Activated CD4-positive, alpha-beta memory T cell treated with anti-CD3 and anti-CD28 coated beads for 36 hours (primary cell): Measurements from ENCODE around the gene HOXC12. TPM values are rescaled to one million over a fixed set of nuclear protein-coding genes. Genes with fewer than 3 reads are reported as not detected.

Experiments used
- CTCF ChIA-PET: fragments of 350-600 bp; sonication (Branson Sonifier 250); formaldehyde crosslinking; loops from one replicate; lab custom pipeline; 2021; ENCODE audit warnings: antibody characterized with exemption, inconsistent platforms; lab: Charles Lee
- POLR2A ChIA-PET: fragments of 350-600 bp; sonication (Branson Sonifier 250); formaldehyde crosslinking; loops from one replicate; lab custom pipeline; 2021; ENCODE audit warnings: antibody characterized with exemption; lab: Charles Lee
- DNase-seq: peaks from one replicate; pipeline ENCODE4 v3.0.0-alpha.2; 2020
- H3K27ac Mint-ChIP-seq: one replicate; pipeline ENCODE4 v1.8.0; 2021; ENCODE audit warnings: mixed read lengths
- H3K27me3 Mint-ChIP-seq: one replicate; pipeline ENCODE4 v1.8.0; 2021; ENCODE audit warnings: mixed read lengths
- H3K36me3 Mint-ChIP-seq: one replicate; pipeline ENCODE4 v1.8.0; 2021; ENCODE audit warnings: mixed read lengths
- H3K4me1 Mint-ChIP-seq: one replicate; pipeline ENCODE4 v1.8.0; 2021; ENCODE audit warnings: low read depth, mixed read lengths
- H3K4me3 Mint-ChIP-seq: one replicate; pipeline ENCODE4 v1.8.0; 2021; ENCODE audit warnings: mild to moderate bottlenecking, mixed read lengths
- H3K9me3 Mint-ChIP-seq: one replicate; pipeline ENCODE4 v1.8.0; 2021; ENCODE audit warnings: mixed read lengths
- intact Hi-C: fragments of 100-400 bp; cut with micrococcal nuclease; formaldehyde crosslinking; loops from one replicate; pipeline ENCODE4 v1.15.1; 2023
- total RNA-seq, 2 experiments: library from RNA; stranded (reverse); gene quantifications; one replicate each; pipeline ENCODE4 v1.2.3, GENCODE V29; 2021

The HOXC12 gene
- total RNA-seq, 2 experiments from 2014 or later: not detected

DNA sequence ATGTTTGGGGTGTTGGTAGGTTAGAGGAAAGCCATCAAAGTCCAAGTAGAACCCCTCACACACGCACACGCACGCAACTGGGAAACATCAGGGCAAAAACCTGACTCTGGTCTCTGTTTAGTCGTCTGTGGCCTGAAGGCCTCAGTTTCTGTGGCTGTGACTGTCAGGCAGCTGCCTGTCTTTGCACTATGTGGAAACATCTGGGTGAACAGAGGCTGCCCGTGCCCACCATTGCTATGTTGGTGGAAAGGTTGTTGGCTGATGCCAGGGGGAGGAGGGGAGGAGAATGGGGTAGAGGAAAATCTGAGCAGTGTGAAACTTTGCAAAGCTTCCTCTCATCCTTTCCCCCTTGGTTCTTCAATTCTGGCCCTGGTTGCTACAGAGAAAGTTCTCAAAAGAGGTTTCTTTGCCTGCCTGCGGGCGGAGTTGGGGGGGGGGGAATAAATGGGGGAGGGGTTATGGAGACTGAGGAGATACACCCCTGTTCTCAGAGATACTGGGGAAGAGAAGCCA lies 37.7 kb downstream of the HOXC12 start:
- no peaks in the 10 kb centered on the region for H3K9me3 Mint-ChIP-seq
- intact Hi-C loops: loop anchor here (5.0 kb wide), 1 partner anchor 60 kb away; the partner anchor contains the start of gene HOXC4
- no peak overlapping the region for H3K4me3 Mint-ChIP-seq
- H3K36me3 Mint-ChIP-seq: peaks cover 2% of the 10 kb centered on the region
- H3K4me1 Mint-ChIP-seq: peaks cover 42% of the 10 kb centered on the region
- peaks cover 86% of the 10 kb centered on the region for H3K27me3 Mint-ChIP-seq
- ChIA-PET CTCF (interaction anchor here (0.9 to 3.0 kb wide), 5 partner anchors 8 to 222 kb away, joined by 3 to 14 read pairs (median 7); partner anchors contain the start of gene HOXC10), POLR2A (interaction anchor here (0.6 to 1.2 kb wide), 2 partner anchors 8 to 72 kb away, joined by 3 to 4 read pairs; partner anchors contain the start of gene HOXC10)
- H3K27ac Mint-ChIP-seq: no peak overlapping the region
- DNase-seq: no peak

- POLR2A ChIA-PET: interaction anchor here (0.6 to 1.2 kb wide), 2 partner anchors 9 to 71 kb away, joined by 3 to 4 read pairs; partner anchors contain the start of gene HOXC10
- Mint-ChIP-seq H3K36me3 (peaks cover 2% of the 10 kb centered on the region), H3K27me3 (peaks cover 86% of the 10 kb centered on the region), H3K27ac (peak overlapping the region; percentile 18), H3K4me1 (peaks cover 46% of the 10 kb centered on the region), H3K4me3 (no peak overlapping the region), H3K9me3 (no peaks in the 10 kb centered on the region)
- CTCF ChIA-PET: interaction anchor here (0.9 to 1.2 kb wide), 3 partner anchors 9 to 208 kb away, joined by 3 read pairs; partner anchors contain the start of gene HOXC10
- intact Hi-C loops: loop anchor here (5.0 kb wide), 1 partner anchor 59 kb away; the partner anchor contains the start of gene HOXC4
- DNase-seq: no peak
These were observed 38.7 kb downstream of the HOXC12 start for GRCh38 chr12:53993162-53994008.

DNA sequence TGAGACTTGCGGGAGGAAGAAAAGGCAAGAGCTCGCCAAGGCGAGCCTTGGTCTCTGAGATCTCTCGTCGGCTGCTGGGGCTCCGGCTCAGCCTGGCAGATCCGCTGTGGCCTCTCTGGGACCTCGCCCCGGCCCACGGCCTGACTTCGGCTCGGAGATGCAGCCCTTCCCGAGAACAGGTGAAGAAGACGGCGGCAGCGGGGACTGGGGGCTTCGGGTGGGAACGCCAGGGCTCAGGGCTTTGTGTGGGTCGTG lies 39.2 kb downstream of the HOXC12 start:
- CTCF ChIA-PET: interaction anchor here (1.1 kb wide), 1 partner anchor 207 kb away, joined by 3 read pairs; no protein-coding TSS in a partner anchor
- POLR2A ChIA-PET: interaction anchor here (1.2 kb wide), 1 partner anchor 9 kb away, joined by 3 read pairs; the partner anchor contains the start of gene HOXC10
- intact Hi-C loops: loop anchor here (5.0 kb wide), 1 partner anchor 58 kb away; the partner anchor contains the start of gene HOXC4
- H3K9me3 Mint-ChIP-seq: no peaks in the 10 kb centered on the region
- DNase-seq: no peak
- H3K4me3 Mint-ChIP-seq: no peak overlapping the region
- peak overlapping the region; percentile 19 for H3K27ac Mint-ChIP-seq
- H3K36me3 Mint-ChIP-seq: peaks cover 2% of the 10 kb centered on the region
- peaks cover 87% of the 10 kb centered on the region for H3K27me3 Mint-ChIP-seq
- H3K4me1 Mint-ChIP-seq: peaks cover 45% of the 10 kb centered on the region

GRCh38 chr12:53994264-53995001 lies 39.7 kb downstream of the HOXC12 start:
- DNase-seq: no peak
- Mint-ChIP-seq H3K4me3 (peak overlapping the region; percentile 73), H3K4me1 (peaks cover 41% of the 10 kb centered on the region), H3K27me3 (peaks cover 87% of the 10 kb centered on the region), H3K27ac (peak overlapping the region; percentile 19), H3K9me3 (no peaks in the 10 kb centered on the region), H3K36me3 (peaks cover 2% of the 10 kb centered on the region)
- intact Hi-C loops: loop anchor here (1.0 to 5.0 kb wide), 3 partner anchors 9 to 58 kb away; partner anchors contain the start of genes HOXC10, HOXC4 and HOXC5
- CTCF ChIA-PET: interaction anchor here (1.3 to 2.7 kb wide), 2 partner anchors 9 to 213 kb away, joined by 4 to 20 read pairs; partner anchors contain the start of gene HOXC10
- POLR2A ChIA-PET: no interaction called here

DNA sequence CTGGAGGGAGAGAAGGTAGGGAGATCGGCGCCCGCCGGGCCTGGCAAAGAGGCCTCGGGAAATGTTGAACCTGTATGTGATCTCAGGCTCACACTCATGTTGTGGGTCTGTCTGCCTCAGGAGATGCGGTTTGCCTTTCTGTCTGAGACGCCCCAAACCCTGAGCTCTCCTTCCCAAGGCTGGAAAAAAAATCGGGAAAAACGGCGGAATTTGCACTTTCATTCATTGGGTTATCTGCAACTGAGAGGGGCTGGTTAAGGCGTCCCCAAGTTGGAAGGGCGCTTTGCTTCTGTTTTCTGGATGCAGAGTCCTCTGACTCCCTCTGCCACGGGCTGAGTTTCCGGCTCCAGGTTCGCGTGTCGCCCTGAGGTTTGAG lies 40.3 kb downstream of the HOXC12 start:
- peaks cover 36% of the 10 kb centered on the region for H3K4me1 Mint-ChIP-seq
- peaks cover 84% of the 10 kb centered on the region for H3K27me3 Mint-ChIP-seq
- peak overlapping the region; percentile 73 for H3K4me3 Mint-ChIP-seq
- no peaks in the 10 kb centered on the region for H3K9me3 Mint-ChIP-seq
- no peak overlapping the region for H3K27ac Mint-ChIP-seq
- intact Hi-C loops: loop anchor here (1.0 to 5.0 kb wide), 2 partner anchors 10 to 37 kb away; partner anchors contain the start of genes HOXC10 and HOXC5
- H3K36me3 Mint-ChIP-seq: peaks cover 2% of the 10 kb centered on the region
- CTCF ChIA-PET: interaction anchor here (0.8 to 2.7 kb wide), 3 partner anchors 10 to 213 kb away, joined by 4 to 20 read pairs (median 4); partner anchors contain the start of gene HOXC10
- POLR2A ChIA-PET: no interaction called here
- no peak for DNase-seq

- Mint-ChIP-seq H3K4me3 (peak overlapping the region; percentile 73), H3K9me3 (no peaks in the 10 kb centered on the region), H3K27me3 (peaks cover 82% of the 10 kb centered on the region), H3K4me1 (peaks cover 30% of the 10 kb centered on the region), H3K36me3 (peaks cover 2% of the 10 kb centered on the region), H3K27ac (no peak overlapping the region)
- intact Hi-C loops: loop anchor here (1.0 to 5.0 kb wide), 2 partner anchors 10 to 37 kb away; partner anchors contain the start of genes HOXC10 and HOXC5
- peak; percentile 44 for DNase-seq
- CTCF ChIA-PET: interaction anchor here (0.8 to 2.7 kb wide), 6 partner anchors 10 to 212 kb away, joined by 3 to 20 read pairs (median 6); partner anchors contain the start of gene HOXC10
- POLR2A ChIA-PET: no interaction called here
These were observed 40.9 kb downstream of the HOXC12 start for GRCh38 chr12:53995378-53996239.

DNA sequence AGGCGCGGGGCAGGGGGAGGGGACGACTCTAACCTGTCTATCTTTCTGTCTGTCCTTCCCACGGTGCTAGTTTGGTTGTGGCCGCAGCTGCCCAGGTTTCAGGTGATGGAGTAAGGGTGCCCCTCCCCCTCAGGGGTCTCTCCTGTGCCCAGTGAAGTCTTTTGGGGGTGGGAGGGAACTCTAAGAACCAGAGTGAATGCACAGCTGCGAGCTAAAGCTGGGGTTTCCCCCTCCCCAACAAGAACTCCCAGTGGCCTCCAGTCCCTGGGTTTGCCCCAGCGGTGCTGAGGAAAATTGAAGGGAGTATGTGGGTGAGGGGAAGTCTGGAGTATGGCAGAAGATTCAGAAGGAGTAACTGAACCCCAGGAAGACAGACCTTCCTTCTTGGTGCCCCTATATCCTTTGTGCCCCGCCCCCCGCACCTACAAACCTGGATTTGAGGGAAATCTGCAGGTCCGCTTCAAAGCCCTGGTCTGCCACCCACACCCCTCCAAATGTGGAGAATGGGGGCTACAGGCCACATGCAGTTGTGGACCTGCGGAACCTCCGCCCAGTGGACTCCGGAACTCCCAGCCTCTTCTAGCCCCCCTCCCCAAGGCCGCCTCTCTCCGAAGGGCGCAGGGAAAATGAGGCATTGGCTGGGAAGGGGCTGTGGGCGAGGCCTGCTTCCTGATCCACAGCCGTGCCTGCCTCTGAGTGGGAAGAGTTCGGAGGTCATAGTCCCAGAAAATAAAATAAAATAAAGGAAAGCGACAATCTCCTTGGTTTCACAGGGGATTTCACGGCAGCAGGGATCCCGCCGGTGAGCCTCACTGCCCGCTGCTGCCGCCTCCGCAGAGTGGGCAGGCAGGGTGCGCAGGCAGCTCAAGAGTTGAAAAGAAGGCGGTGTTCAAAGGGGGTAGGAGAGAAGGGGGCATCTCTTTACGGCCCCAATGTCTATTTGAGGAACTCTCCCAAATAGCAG lies 41.8 kb downstream of the HOXC12 start:
- Mint-ChIP-seq H3K4me3 (peak overlapping the region; percentile 73), H3K27ac (no peak overlapping the region), H3K4me1 (peaks cover 30% of the 10 kb centered on the region), H3K36me3 (peaks cover 2% of the 10 kb centered on the region), H3K27me3 (peaks cover 83% of the 10 kb centered on the region), H3K9me3 (no peaks in the 10 kb centered on the region)
- ChIA-PET POLR2A (no interaction called here), CTCF (interaction anchor here (1.1 to 2.7 kb wide), 6 partner anchors 9 to 211 kb away, joined by 3 to 20 read pairs (median 6); partner anchors contain the start of gene HOXC10)
- DNase-seq: no peak
- intact Hi-C loops: loop anchor here (5.0 kb wide), 1 partner anchor 36 kb away; the partner anchor contains the start of gene HOXC5

DNA sequence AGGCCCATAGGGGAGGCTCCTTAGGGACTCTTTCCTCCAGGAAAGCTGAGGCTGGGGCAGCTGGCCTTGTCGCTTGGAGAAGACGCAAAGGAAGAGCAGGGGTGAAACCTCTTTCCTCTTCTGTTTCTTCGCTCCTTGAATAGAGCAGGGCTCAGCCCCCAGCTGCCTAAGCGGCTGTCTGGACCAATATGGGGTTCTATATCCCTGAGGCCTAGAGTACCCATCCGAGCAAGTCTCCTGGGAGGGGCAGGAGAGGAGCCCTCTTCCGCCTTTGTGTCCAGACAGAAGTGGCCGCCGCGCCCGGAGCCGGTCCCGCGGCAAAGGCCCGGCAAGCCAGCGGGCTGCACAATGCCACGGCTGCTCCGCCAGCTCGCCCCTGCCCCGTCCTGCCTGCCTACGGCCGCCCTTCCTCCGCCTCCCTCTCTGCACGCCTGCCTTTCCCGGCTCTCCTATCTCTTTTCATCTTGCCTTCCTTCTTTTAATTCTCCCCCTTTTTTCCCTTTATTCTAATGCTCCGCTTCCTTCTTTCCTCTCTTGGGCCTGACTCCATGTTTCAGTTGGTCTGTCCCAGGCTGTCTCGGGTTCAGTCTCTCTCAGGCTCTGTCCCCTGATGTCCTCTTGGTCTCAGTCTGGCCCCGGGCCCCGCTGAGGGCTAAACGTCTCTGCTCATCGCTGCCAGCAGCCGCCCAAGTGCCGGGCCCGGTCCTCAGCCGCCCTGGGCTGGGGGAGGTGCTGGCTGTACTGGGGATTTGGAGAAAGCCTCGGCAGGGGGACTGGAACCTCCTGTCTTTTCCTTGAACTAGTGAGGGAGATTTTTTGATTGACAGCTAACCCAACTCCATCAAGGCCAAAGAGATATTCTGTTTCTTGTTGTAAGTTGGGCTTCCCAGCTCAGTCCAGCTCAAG lies 42.8 kb downstream of the HOXC12 start:
- no peak overlapping the region for H3K4me3 Mint-ChIP-seq
- peaks cover 31% of the 10 kb centered on the region for H3K4me1 Mint-ChIP-seq
- H3K27ac Mint-ChIP-seq: no peak overlapping the region
- ChIA-PET POLR2A (no interaction called here), CTCF (interaction anchor here (0.7 to 2.7 kb wide), 7 partner anchors 8 to 218 kb away, joined by 3 to 20 read pairs (median 4); partner anchors contain the start of gene HOXC10)
- no peaks in the 10 kb centered on the region for H3K9me3 Mint-ChIP-seq
- H3K27me3 Mint-ChIP-seq: peaks cover 82% of the 10 kb centered on the region
- H3K36me3 Mint-ChIP-seq: peaks cover 2% of the 10 kb centered on the region
- DNase-seq: no peak
- intact Hi-C loops: loop anchor here (5.0 kb wide), 1 partner anchor 35 kb away; the partner anchor contains the start of gene HOXC5
